Smooth muscle cell (in vitro differentiated cells): ENCODE measurements around the gene U2AF1L4. TPM values are rescaled to one million over a fixed set of nuclear protein-coding genes. Genes with fewer than 3 reads are reported as not detected.

Experiments
- DNase-seq: peaks from one replicate; lab custom pipeline; 2025; ENCODE audit not compliant: unreplicated experiment; lab: John Stamatoyannopoulos, UW
- H2AFZ ChIP-seq: fragments of 200-600 bp; sonication (generic); 2 replicates; pipeline ENCODE4 v1.6.0; 2016; ENCODE audit warnings: antibody characterized with exemption, low read depth, mild to moderate bottlenecking
- H3F3A ChIP-seq: fragments of 200-600 bp; sonication (generic); 2 replicates; pipeline ENCODE4 v1.6.0; 2017; ENCODE audit warnings: antibody characterized with exemption, low read depth
- H3K27ac ChIP-seq: fragments of 200-600 bp; sonication (generic); 2 replicates; pipeline ENCODE4 v1.5.1; 2016; ENCODE audit warnings: low read depth, mild to moderate bottlenecking
- H3K27me3 ChIP-seq: fragments of 200-600 bp; sonication (generic); 2 replicates; pipeline ENCODE4 v1.6.1; 2016; ENCODE audit warnings: low read depth, mild to moderate bottlenecking
- H3K36me3 ChIP-seq: fragments of 200-600 bp; sonication (generic); 2 replicates; pipeline ENCODE4 v1.5.1; 2016; ENCODE audit warnings: low read depth
- H3K4me1 ChIP-seq: fragments of 200-600 bp; sonication (generic); 2 replicates; pipeline ENCODE4 v1.5.1; 2016; ENCODE audit warnings: low read depth
- H3K4me2 ChIP-seq: fragments of 200-600 bp; sonication (generic); 2 replicates; pipeline ENCODE4 v1.6.0; 2016; ENCODE audit warnings: mild to moderate bottlenecking
- H3K4me3 ChIP-seq: fragments of 200-600 bp; sonication (generic); 2 replicates; pipeline ENCODE4 v1.5.1; 2016; ENCODE audit warnings: mild to moderate bottlenecking
- H3K79me2 ChIP-seq: fragments of 200-600 bp; sonication (generic); 2 replicates; pipeline ENCODE4 v1.6.0; 2016; ENCODE audit warnings: low read depth, mild to moderate bottlenecking
- H3K9ac ChIP-seq: fragments of 200-600 bp; sonication (generic); 2 replicates; pipeline ENCODE4 v1.6.0; 2016; ENCODE audit warnings: low read depth
- H3K9me3 ChIP-seq: fragments of 200-600 bp; sonication (generic); replicated peaks from 2 replicates; pipeline ENCODE4 v1.5.1; 2016; ENCODE audit warnings: low read depth
- H4K20me1 ChIP-seq: fragments of 200-600 bp; sonication (generic); 2 replicates; pipeline ENCODE4 v1.6.0; 2016; ENCODE audit warnings: low read depth
- CTCF ChIP-seq: fragments of 200-600 bp; sonication (generic); IDR thresholded peaks from 2 replicates; pipeline ENCODE4 v1.5.1; 2017; ENCODE audit warnings: borderline replicate concordance, mild to moderate bottlenecking, antibody characterized with exemption; ENCODE audit not compliant: insufficient read depth, poor library complexity, severe bottlenecking
- WGBS: methylation state at CpG from one replicate; pipeline ENCODE4 v1.1.7; 2016; ENCODE audit warnings: low lambda C conversion rate; 5-methylcytosine and 5-hydroxymethylcytosine counted together
- polyA plus RNA-seq: library from polyadenylated mRNA; unstranded; fragments of >200 nt; fragmentation: Nextera tagmentation; extraction: Ambion mirVana; gene quantifications from 2 replicates; pipeline ENCODE4 v1.2.1, GENCODE V29; 2016
- total RNA-seq: library from RNA; depleted of rRNA; stranded (reverse); fragments of >200 nt; gene quantifications from 2 replicates; pipeline ENCODE4 v1.2.3, GENCODE V29; 2014

The U2AF1L4 gene
- total and polyA plus RNA-seq, 2 experiments from 2014 or later: 14.6 to 29.3 TPM

DNA sequence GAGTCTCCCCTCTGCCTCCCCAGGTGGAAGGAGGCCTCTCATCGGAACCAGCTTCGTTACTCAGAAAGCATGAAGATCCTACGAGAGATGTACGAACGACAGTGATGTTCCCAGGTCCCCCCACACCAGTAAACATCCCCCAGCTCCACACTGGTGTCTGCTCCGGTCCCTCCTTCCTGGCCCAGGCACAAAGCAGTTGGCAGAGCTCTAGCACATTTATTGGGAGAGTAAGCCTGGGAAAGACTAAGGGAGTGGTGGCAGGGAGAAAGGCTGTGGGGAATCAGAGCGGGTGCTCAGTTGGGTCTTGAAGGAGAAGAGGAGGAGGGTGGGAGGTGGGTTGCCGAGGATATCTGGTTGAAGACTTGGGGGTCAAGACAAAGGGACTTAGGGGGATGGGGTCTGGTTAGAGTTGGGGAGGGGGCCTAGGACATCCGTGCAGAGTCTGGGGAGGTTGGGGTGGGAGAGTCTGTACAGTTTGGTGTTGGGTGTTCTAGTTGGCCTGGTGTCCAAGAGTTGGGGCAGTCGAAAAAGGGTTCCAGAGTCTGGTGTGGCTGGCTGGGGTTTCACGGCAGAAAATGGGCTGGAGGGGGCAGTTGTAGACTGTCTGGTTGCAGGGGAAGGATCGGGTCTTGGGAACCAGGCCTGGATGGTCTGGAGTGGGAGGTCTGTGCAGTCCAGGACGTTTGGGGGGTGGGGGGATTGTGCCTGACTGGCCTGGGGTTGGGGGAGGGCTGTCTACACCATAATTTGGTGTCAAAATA, 9.3 kb upstream of the U2AF1L4 start:
- no peak overlapping the region for H2AFZ ChIP-seq
- H3K36me3 ChIP-seq: no peaks in the 10 kb centered on the region
- TF ChIP-seq CTCF: no peak
- H3K27ac ChIP-seq: peak overlapping the region; percentile 99
- H3F3A ChIP-seq: peaks cover 27% of the 10 kb centered on the region
- peaks cover 19% of the 10 kb centered on the region for H4K20me1 ChIP-seq
- DNase-seq: no peak
- 79% methylated on average over 13 of the region's 13 CpGs for WGBS
- peak overlapping the region; percentile 69 for H3K4me3 ChIP-seq
- no peaks in the 10 kb centered on the region for H3K27me3 ChIP-seq
- peak overlapping the region; percentile 91 for H3K9ac ChIP-seq
- H3K4me1 ChIP-seq: peaks cover 28% of the 10 kb centered on the region
- no peaks in the 10 kb centered on the region for H3K9me3 ChIP-seq
- peak overlapping the region; percentile 86 for H3K4me2 ChIP-seq
- peaks cover 26% of the 10 kb centered on the region for H3K79me2 ChIP-seq

- Histone ChIP-seq H2AFZ (no peak overlapping the region), H4K20me1 (peaks cover 12% of the 10 kb centered on the region), H3K36me3 (no peaks in the 10 kb centered on the region), H3K4me1 (peaks cover 26% of the 10 kb centered on the region), H3K4me2 (no peak overlapping the region), H3K27me3 (no peaks in the 10 kb centered on the region), H3K79me2 (peaks cover 25% of the 10 kb centered on the region), H3K9ac (no peak overlapping the region), H3K4me3 (no peak overlapping the region), H3K9me3 (no peaks in the 10 kb centered on the region), H3F3A (peaks cover 27% of the 10 kb centered on the region), H3K27ac (no peak overlapping the region)
- no peak for DNase-seq
- no peak for TF ChIP-seq CTCF
- WGBS: 90% methylated on average over 20 of the region's 20 CpGs
Observed at GRCh38 chr19:35753634-35754369, 8.6 kb upstream of the U2AF1L4 start.

- peaks cover 11% of the 10 kb centered on the region for H4K20me1 ChIP-seq
- no peak overlapping the region for H2AFZ ChIP-seq
- peaks cover 24% of the 10 kb centered on the region for H3K79me2 ChIP-seq
- no peak for TF ChIP-seq CTCF
- peaks cover 27% of the 10 kb centered on the region for H3F3A ChIP-seq
- no peaks in the 10 kb centered on the region for H3K36me3 ChIP-seq
- H3K4me3 ChIP-seq: no peak overlapping the region
- H3K27me3 ChIP-seq: no peaks in the 10 kb centered on the region
- DNase-seq: no peak
- H3K9ac ChIP-seq: no peak overlapping the region
- H3K4me1 ChIP-seq: peaks cover 23% of the 10 kb centered on the region
- no peak overlapping the region for H3K27ac ChIP-seq
- no peak overlapping the region for H3K4me2 ChIP-seq
- no peaks in the 10 kb centered on the region for H3K9me3 ChIP-seq
- 95% methylated on average over 20 of the region's 20 CpGs for WGBS
Observed at GRCh38 chr19:35752746-35753350, 7.6 kb upstream of the U2AF1L4 start.
